Duodenal mucosa (tissue), 2 donors: ENCODE data around the gene DEFB116.

Experiments
- H3K27ac ChIP-seq: one replicate; pipeline ENCODE4 v1.7.0; 2013; ENCODE audit warnings: low read depth, low read length
- H3K27me3 ChIP-seq, 2 donors: one replicate each; pipeline ENCODE4 v1.7.0; 2013; ENCODE audit warnings: low read length in 2 of 2, control low read depth in 1 of 2; ENCODE audit not compliant: insufficient read depth in 2 of 2, control insufficient read depth in 1 of 2
- H3K36me3 ChIP-seq, 2 donors: one replicate each; pipeline ENCODE4 v1.7.0; 2013; ENCODE audit warnings: low read length in 2 of 2, control low read depth in 1 of 2; ENCODE audit not compliant: insufficient read depth in 2 of 2, control insufficient read depth in 1 of 2
- H3K4me1 ChIP-seq, 2 donors: one replicate each; pipeline ENCODE4 v1.7.0; 2013; ENCODE audit warnings: low read length in 2 of 2, control low read depth in 1 of 2; ENCODE audit not compliant: insufficient read depth in 2 of 2, control insufficient read depth in 1 of 2
- H3K4me3 ChIP-seq, 2 donors: one replicate each; pipeline ENCODE4 v1.7.0; 2013; ENCODE audit warnings: low read length in 2 of 2, low read depth in 1 of 2
- H3K9ac ChIP-seq, 2 donors: one replicate each; pipeline ENCODE4 v1.7.0; 2013; ENCODE audit warnings: low read length in 2 of 2, low read depth in 1 of 2
- H3K9me3 ChIP-seq, 2 donors: one replicate each; pipeline ENCODE4 v1.7.0; 2013; ENCODE audit warnings: low read length in 2 of 2, control low read depth in 1 of 2; ENCODE audit not compliant: control insufficient read depth in 1 of 2

The DEFB116 gene

GRCh38 chr20:31256959-31257358, 51.4 kb downstream of the DEFB116 start:
- Histone ChIP-seq H3K9ac (no peak overlapping the region), H3K9me3 (peaks cover 12 to 22% of the 10 kb centered on the region in 2 donors), H3K4me3 (no peak overlapping the region), H3K27ac (no peak overlapping the region), H3K27me3 (no peaks in the 10 kb centered on the region), H3K36me3 (no peaks in the 10 kb centered on the region), H3K4me1 (no peaks in the 10 kb centered on the region)
